ENCODE data around the gene VPS33B. TPM values are rescaled to one million over a fixed set of nuclear protein-coding genes. Genes with fewer than 3 reads are reported as not detected.

Gene VPS33B
- total and polyA plus RNA-seq, 2 of the 13 experiments (the other 11 are each of a cell fraction or from before 2014, with no cell fraction given) = 15.8 to 16.5 TPM

- TF ChIP-seq ZNF414 (CRISPR knock-in tag; IDR thresholded peaks at IDR 0.05) (no peak), SP1 (IDR thresholded peaks at IDR 0.05) (no peak), SP1 (CRISPR knock-in tag; IDR thresholded peaks at IDR 0.05) (no peak), SOX5 (CRISPR knock-in tag; IDR thresholded peaks at IDR 0.05; ENCODE audit: borderline replicate concordance) (no peak), SMARCC2 (IDR thresholded peaks at IDR 0.05) (no peak), MATR3 (CRISPR knock-in tag; IDR thresholded peaks at IDR 0.05) (no peak), ARID4A (CRISPR knock-in tag; IDR thresholded peaks at IDR 0.05; ENCODE audit: borderline replicate concordance) (no peak), NFIC (IDR thresholded peaks at IDR 0.05; ENCODE audit: low read length) (no peak), ELK4 (CRISPR knock-in tag; IDR thresholded peaks at IDR 0.05; ENCODE audit: borderline replicate concordance) (no peak), ZNF235 (CRISPR knock-in tag; IDR thresholded peaks at IDR 0.05; ENCODE audit: borderline replicate concordance) (no peak)
Observed at GRCh38 chr15:91061230-91061629, 38.8 kb upstream of the VPS33B start (continued).
